Frontal cortex (tissue), 4 donors: ENCODE results near the gene CDK4. TPM values are rescaled to one million over a fixed set of nuclear protein-coding genes. Genes with fewer than 3 reads are reported as not detected.
A peak's percentile ranks its signal among the peaks of the same experiment; 100 is the strongest.

Experiments
- DNase-seq, 2 donors: peaks; one replicate each; pipeline ENCODE4 v3.0.0; 2012; ENCODE audit warnings: low spot score in 2 of 2
- FAIRE-seq: peaks from 2 replicates; lab custom pipeline; 2012; peaks lifted over from hg19 to GRCh38; lab: Jason Lieb, UNC
- total RNA-seq: library from RNA; depleted of rRNA; stranded (reverse); fragments of >200 nt; gene quantifications from one replicate; pipeline ENCODE4 v1.2.3, GENCODE V29; 2014
- donor health status: control.
- donor health status: control.
- donor health status: control.

The CDK4 gene
- total RNA-seq, 1 donor from 2014 or later = 51.4 TPM

DNA sequence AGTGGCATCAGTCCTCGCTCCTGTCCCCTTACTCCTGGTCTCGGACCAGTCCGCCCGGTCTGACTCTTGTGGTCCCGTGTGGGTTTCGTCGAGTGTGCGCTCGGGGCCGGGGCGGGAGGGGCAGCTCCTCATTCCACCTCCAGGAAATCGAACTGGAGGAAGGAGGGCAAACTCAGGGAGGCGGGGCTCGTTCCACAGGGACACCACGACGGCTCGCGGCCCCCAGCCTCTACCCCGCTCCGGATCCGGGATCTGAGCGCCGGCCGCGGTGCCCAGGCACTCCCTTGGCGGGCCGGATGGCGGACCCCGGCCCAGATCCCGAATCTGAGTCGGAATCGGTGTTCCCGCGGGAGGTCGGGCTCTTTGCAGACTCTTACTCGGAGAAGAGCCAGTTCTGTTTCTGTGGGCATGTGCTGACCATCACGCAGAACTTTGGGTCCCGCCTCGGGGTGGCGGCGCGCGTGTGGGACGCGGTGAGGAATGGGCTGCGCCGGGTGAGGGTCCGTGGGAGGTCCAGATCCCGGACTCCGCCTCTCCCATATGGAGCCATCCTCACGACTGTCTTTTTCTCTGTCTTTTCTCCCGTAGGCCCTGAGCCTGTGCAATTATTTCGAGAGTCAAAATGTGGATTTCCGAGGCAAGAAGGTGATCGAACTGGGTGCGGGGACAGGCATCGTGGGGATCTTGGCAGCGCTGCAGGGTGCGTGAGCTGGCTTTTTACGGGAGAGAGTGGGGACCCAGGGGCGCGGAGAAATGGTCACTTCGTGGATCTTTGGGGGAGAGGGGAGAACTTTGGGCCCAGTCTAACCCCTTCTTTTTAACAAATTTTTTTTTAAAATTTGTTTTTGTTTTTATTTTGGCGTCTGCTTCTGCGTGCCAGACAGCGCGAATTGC lies 20.6 kb upstream of the CDK4 start, which contains the start of gene EEF1AKMT3:
TSS of gene EEF1AKMT3 (plus strand) at position 186 of the 894 bp plus-strand sequence. CDS start at position 297, 111 bp downstream.
- DNase-seq (peak; percentile 56 to 71), FAIRE-seq (no peak)

DNA sequence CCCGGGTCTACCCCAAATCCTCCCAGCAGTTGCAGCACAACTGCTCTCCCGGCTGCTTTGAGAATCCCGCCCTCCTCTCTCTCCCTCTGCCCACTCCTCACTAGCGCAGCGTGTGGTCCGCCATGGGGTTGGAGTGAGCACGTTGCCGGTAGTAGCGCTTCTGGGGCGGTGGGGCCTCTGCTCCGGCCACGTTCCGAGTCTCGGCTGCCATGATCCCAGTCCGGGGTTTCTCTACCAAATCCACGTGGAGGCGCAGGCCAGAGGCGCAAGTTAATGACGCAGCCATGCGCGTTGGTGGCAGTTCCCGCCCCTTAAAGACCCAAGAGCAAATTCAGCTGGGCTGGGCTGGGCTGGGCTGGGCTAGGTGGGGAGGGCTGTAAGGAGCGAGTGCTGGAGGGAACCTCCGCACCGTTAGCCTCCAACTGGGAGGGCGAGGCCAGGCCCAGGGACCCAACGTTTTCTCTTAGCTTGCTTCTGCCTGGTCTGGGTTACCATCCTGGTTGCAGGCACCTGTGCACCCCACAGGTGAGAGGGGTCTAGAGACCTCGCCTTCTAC lies 19.8 kb upstream of the CDK4 start, which contains the start of gene METTL1:
TSS of gene METTL1 (minus strand) at position 233 of the 556 bp plus-strand sequence. CDS start at position 211, 22 bp downstream.
- FAIRE-seq = no peak
- DNase-seq = peak; percentile 96 to 97

DNA sequence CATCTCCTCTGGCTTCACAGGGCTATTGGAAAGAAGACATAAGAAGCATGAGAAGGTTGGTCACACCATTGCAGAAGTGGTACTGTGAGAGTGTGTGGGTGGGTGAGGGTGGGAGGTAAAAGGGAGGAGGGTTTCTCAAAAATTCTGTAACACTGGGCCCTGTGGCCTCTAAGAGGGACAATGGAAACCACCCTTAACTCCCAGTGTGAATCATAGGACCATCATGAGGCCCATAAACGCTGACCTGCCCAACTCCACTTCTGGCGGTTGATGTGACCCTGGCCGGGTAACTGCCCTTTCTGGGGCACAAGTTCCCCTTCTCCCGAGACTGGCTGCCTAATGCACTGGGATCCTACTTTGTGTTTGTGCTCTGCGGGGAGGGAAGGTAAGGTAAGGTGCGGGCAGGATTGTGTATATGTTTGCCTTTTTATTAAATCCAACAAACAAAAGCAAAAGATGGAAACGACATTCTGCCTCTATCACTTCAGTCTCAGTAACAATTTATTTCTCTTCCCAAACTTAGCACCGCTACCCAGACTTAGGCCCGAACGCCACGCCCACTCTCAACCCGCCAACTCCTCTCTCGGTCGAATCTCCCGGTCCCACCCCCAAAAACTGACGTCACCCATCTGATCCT lies 19.2 kb upstream of the CDK4 start:
- DNase-seq = peak in 1 of 2 donors; percentile 78
- FAIRE-seq = no peak

DNA sequence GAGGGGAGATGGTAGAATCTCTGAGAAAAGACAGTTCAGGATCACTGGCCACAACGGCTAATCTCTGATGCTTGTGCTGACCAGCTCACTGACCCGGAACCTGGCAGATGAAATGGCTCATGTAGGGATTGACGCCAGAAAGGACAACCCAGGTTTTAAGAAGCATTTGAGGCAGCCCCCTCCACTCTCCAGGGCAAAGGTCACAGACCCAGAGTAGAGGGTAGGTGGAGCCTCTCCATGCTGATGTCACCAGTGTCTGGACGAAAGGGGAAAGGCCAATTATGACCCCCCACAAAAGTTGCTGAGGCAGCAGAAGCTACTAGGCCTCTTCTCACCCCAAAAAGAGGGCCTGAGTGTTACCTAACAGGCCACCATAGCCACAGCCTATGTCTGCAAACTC lies 18.6 kb upstream of the CDK4 start:
- DNase-seq (no peak), FAIRE-seq (no peak)

DNA sequence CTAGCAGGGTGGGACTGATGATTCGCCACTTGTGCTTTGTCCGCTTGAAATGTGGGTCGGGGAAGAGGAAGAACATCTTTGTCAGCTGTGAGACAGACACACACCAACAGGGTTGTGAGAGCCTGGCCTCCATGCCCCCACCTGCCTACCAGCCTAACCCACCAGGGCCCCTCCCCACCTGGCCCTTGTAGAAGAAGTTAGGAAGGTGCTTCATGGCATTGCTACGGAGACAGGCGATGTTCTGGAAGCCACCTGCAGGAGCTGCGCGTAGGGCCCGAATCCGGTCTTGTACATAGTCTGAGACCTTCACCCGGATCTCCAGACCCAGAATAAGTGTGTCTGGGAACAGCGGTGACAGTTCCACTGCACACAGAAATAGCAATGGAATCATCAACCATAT lies 17.5 kb upstream of the CDK4 start:
- no peak for DNase-seq

DNA sequence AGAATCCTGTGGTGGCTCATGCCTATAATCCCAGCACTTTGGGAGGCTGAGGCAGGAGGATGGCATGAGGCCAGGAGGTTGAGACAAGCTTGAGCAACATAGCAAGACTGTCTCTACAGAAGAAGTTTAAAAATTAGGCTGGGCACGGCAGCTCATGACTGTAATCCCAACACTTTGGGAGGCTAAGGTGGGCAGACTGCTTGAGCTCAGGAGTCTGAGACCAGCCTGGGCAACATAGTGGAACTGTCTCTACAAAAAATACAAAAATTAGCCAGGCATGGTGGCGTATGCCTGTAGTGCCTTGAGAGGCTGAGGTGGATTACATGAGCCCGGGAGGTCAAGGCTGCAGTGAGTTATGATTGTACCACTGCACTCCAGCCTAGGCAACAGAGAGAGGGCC lies 15.8 kb upstream of the CDK4 start:
- FAIRE-seq = no peak
- DNase-seq = no peak

More for the DNA sequence above, 17.5 kb upstream of the CDK4 start:
- no peak for FAIRE-seq

DNA sequence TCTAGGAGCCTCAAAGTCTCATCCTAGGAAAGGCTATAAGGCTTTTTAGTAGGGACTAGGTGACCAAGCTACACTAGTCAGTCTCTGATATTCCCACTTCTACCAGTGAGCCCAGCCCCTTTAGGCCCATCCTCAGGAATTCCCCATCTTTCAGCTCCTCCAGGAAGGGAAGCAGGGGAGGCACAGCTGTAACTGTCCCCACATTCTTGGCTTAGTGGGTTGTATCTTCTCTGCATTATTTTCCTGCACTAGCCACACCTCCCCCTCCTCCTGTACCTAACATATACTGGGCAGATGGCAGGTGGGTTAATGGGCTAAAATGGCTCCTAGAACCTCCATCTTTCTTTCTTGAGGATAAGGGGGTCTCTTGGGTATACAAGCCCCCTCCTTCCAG lies 15.2 kb upstream of the CDK4 start:
- FAIRE-seq (no peak), DNase-seq (no peak)

DNA sequence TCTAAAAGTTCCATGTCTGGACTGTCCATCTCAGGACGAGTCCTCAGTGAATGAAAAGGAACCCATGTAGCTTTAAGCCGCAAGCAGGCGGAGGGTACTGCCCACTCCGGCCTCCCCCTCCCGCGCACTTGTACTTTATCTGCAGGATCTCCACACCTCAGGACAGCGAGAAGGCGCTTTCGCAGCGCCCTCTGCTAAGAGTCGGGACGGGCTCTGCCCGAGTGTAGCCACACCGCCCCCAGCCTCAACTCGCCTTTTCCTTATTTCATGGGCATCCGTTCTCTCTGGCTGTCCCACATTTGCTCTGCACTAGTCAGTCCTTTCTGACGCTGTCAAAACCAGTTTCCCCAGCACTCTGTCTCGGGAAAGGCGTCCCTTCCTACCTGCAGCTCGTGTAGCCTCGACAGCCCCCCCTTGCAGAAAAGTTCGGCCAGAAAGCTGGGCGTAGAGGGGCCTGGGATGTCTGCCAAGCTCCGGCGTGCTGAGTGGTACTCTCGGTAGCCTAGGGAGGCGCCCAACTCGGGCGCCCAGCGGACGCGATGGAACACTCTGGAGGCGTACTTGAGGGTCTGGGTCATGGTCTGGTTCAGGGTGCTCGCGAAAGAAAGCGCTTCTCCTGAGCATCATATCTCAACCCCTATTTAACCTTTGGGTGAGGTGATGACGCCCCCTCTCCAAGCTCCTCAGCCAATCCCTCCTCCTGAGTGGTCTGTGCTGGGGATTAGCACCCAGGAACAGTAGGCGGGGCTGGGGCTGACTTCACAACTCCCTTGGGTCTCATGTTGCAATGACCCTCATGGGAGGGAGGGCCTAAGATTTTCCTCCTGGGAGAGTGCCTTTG lies 14.6 kb upstream of the CDK4 start, which contains the start of gene CYP27B1:
TSS of gene CYP27B1 (minus strand) at position 615 of the 841 bp plus-strand sequence. CDS start at position 578, 37 bp downstream.
- DNase-seq (no peak), FAIRE-seq (no peak)

DNA sequence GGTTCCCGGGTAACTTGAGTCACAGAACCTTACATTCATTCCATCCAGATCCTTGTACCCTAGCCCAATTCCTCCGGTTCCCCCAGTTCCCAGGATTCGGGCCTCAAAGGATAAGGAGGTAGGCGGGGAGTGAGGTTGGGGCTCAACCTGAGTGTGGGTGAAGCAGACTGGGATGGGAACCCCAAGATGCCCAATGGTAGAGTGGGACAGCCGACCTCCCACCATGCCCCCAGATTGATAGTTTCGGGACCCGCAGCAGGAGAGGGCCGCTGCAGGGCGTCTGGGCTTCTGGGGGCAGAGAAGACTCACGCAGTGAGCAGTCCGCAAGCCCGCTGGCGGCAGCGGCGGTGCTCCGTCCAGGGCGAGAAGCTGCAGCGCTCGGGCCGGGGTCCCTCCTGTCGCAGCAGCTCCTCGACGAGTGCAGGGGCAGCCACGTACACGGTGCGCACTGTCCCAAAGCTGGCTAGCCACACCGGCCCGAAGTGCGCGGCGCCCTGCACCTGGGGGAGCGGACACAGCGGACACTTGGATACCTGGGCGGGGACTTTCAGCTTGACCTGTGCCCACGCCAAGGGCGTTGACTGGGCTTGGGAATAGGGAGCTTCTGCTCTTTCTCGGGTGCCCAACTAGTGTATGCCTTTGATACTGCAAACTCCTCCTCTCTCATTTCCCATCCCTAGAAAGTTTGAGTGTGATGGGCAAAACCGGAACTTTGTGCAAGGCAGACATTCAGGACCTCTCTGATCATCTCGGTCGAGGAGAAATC lies 13.8 kb upstream of the CDK4 start:
- FAIRE-seq (no peak), DNase-seq (no peak)

DNA sequence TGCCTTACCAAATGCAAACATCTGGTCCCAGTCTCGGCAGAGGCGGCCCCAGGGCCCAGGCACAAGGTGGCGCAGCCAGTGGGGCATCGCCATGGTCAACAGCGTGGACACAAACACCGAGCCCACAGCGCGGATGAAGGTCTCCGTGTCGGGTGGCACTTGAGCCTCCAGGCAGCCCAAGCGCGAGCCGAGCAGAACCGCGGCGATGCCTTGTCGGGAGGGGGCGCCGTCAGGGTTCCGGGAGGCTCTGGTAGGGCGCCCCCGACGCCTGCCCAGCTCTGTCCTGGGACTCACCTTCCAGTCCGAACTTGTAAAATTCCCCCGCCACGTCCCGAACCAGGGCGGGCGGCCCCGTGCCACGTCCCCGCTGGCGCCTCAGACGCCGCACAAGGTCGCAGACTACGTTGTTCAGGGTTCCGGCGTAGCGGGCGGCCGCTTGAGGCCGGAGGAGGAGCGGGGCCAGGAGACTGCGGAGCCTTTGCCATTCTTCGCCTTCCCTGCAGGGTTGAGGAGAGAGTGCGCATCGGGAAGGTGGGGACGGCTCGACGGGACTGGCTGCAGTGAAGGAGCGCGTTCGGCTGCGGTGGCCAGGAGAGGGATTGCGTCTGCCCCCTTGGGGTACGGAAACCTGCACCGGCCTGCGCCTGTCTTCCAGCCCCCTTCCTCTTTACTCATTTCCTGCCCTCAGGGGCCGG lies 13.0 kb upstream of the CDK4 start:
- DNase-seq (no peak), FAIRE-seq (no peak)

DNA sequence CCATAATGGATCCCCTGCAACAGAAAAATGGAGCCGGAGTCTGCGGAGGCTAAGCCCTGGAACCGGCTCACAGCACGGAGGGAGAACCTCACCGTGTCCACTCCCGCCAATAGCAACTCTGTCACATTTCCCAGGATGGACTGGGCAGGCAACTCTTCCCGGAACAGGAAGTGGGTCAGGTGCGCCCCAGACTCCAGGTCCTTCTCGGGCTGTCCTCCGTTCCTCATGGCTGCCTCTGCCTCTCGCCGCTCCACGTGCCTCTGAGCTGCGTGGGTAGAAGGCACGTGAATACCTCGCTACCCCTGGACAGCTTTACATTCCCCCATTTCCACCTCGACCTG lies 12.5 kb upstream of the CDK4 start:
- FAIRE-seq = no peak
- no peak for DNase-seq

DNA sequence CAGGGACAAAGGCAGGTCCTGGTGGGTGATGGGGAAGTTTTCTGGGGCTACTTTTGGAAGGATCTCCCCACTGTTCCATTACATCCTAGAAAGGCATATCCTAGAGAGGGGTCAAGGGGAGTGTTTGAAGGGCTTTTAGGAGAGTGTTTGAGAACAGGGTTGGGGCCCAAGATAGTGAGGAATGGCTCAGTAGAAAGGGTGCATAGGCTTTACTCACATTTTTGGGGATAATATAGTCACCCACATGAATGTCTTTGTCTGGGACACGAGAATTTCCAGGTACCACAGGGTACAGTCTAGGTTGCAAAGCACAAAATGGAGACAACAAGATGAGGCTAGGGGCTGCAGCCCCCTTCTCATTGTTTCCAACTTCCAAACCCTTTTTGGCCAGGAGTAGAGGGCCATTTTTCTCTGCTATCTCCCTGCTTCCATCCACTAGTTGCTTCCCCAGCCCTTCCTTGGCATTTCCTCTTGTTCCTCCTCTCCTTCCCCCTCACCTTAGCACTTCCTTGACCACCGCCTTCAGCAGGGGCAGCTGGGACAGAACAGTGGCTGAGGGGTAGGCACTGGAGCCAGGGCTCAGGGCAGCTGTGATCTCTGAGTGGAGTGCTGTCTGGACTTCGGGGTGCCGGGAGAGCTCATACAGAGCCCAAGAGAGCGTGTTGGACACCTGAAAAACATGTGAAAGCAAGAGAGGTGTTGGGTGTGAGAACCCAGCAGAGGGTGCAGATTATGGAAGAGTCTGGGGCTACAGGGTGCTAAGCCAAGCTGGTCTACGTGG lies 12.0 kb upstream of the CDK4 start:
- FAIRE-seq = no peak
- DNase-seq = no peak

DNA sequence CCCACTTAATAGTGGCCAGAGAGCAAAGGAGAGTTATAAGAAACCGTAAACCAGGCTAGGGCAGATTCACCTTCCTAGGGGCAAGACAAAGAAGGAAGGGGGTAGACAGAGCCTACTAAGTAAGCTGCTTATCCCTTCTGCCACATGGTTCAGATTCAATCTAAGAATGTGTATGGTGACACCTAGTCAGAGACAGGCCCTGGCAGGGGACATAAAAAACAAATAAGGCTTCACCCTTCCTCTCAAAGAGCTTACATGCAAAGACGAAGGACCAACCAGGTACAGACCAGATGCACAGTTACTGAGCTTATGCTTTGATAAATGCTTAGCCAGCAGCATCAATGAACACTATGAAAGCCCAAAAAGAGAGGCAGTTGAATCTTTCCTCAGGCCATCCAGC lies 10.4 kb upstream of the CDK4 start:
- no peak for DNase-seq
- FAIRE-seq = no peak

DNA sequence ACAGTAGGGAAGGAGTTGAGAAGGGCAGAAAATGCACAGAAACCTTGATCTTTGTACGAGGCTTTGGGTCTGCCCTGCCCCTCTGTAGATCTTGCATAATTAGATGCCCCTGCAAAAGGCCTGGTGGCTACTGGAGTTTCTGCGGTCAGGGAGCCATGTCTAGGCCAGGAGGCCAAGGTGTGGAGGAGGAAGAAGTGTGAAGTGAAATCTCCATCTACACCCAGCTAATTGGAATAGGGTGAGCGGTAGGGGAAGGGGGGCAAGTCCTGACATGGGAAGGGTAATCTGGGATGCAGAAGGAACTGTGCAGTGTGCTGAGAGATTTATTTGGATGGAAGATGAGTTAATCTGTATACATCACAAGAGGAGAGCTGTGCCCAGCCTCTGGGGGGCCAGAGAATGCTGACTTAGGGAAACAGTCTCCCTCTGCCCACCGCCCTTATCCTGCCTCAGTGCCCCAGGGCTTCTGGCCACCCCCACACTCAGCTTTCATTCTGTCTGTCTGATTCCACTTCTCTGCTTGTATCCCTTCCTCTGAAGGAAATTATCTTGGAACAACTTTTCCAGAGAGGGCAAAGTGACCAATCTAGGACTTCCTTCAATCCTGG lies 9.4 kb upstream of the CDK4 start:
- FAIRE-seq = no peak
- no peak for DNase-seq

DNA sequence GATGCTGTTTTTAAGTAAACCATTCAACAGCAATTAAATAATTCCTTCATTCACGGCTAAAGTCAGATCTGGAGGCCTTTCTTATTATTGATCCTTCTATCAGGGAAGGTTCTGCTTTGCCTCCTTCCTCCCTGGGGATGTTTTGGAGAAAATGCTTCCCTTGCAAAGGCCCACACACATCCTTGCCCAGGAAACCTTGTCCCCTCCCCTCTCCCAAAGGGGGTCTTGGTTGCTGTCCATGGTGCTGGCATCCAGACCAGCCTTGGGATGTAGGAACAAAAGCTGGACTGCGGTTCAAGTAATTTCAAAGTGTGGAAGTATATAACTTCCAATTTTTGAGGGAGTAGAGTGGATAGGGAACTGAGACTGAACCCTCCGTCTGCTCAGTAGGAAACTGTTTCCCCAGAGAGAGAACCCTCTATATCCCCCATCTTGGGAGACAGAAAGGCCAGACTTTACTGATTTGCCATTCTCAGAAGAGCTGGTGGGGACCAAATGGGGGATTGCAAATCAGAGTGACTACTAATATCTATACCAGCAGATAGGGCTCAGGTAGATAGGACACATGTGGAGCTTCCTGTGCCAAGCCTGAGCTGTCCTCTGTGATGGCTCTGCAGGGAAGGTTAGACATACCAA lies 8.4 kb upstream of the CDK4 start:
- FAIRE-seq (no peak), DNase-seq (peak in 1 of 2 donors; percentile 19)

DNA sequence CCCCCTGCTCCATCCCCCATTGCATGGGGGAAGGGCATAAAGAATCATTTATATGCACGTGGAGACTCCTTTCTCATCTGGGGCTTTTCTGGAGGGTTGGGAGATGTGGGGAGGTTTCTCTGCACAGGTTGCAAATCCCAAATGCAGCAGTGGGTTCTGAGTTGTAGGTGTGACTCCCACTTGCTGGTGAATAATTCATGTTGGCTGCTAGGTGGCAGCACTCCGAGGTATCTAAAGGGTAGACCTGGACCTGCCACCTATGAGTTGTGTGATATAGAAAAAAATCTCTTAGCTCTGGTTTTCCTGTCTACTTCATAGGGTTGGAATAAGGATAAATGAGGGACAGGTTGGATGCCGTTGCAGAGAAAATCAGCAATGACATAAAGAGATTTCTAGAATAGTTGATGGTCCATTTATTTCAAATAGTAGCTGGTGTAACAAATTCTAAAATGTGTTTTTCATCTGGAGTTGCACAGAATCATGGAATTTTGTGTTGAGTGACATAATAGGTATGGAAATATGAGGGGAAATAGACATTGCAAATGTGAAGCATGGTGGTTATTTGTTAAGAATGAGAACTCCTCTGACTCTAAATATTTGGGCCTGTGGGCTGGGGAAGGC lies 7.4 kb upstream of the CDK4 start:
- DNase-seq = peak in 1 of 2 donors; percentile 17
- no peak for FAIRE-seq
